SK-N-SH treated with all-trans-retinoic acid at 6 μM for 48 hours (cell line): Measurements from ENCODE around the gene KCP.
A peak's percentile ranks its signal among the peaks of the same experiment; 100 is the strongest.

Experiments
- ATAC-seq: fragments of 200-7000 bp; cut with Tn5 transposase; 3 replicates; pipeline ENCODE4 v1.9.1; 2020; ENCODE audit warnings: mild to moderate bottlenecking, moderate library complexity
- ARNTL ChIP-seq: fragments of 450-650 bp; formaldehyde crosslinking; IDR thresholded peaks from 2 replicates; pipeline ENCODE4 v1.5.0; 2020; ENCODE audit warnings: low read depth, mild to moderate bottlenecking, moderate library complexity, borderline replicate concordance
- BACH2 ChIP-seq: fragments of 250-450 bp; sonication (Bioruptor Pico); IDR thresholded peaks from 2 replicates; pipeline ENCODE4 v1.9.0; 2021; ENCODE audit warnings: mild to moderate bottlenecking, borderline replicate concordance
- CREB5 ChIP-seq: fragments of 250-450 bp; sonication (Bioruptor Pico); IDR thresholded peaks from 2 replicates; pipeline ENCODE4 v1.5.1; 2020; ENCODE audit warnings: low read depth, mild to moderate bottlenecking, moderate library complexity
- CSDC2 ChIP-seq: fragments of 250-450 bp; sonication (Bioruptor Pico); IDR thresholded peaks from 2 replicates; pipeline ENCODE4 v1.5.0; 2020; ENCODE audit warnings: mild to moderate bottlenecking, moderate library complexity
- CSRNP3 ChIP-seq: fragments of 250-450 bp; sonication (Bioruptor Pico); IDR thresholded peaks from 2 replicates; pipeline ENCODE4 v1.5.1; 2021; ENCODE audit warnings: mild to moderate bottlenecking, moderate library complexity
- ESRRG ChIP-seq: fragments of 250-450 bp; sonication (Bioruptor Pico); IDR thresholded peaks from 2 replicates; pipeline ENCODE4 v1.6.1; 2021; ENCODE audit warnings: mild to moderate bottlenecking
- GLIS3 ChIP-seq: fragments of 250-450 bp; sonication (Bioruptor Pico); IDR thresholded peaks from 2 replicates; pipeline ENCODE4 v1.5.0; 2020; ENCODE audit warnings: mild to moderate bottlenecking, moderate library complexity
- ISL1 ChIP-seq: fragments of 250-450 bp; sonication (Bioruptor Pico); IDR thresholded peaks from 2 replicates; pipeline ENCODE4 v2.1.2; 2022; ENCODE audit warnings: mild to moderate bottlenecking, moderate library complexity
- OSR1 ChIP-seq: fragments of 250-450 bp; sonication (Bioruptor Pico); IDR thresholded peaks from 2 replicates; pipeline ENCODE4 v1.8.0; 2022; ENCODE audit warnings: moderate library complexity, mild to moderate bottlenecking, inconsistent platforms
- PATZ1 ChIP-seq: fragments of 250-450 bp; sonication (Bioruptor Pico); IDR thresholded peaks from 2 replicates; pipeline ENCODE4 v1.8.0; 2020; ENCODE audit warnings: mild to moderate bottlenecking, moderate library complexity, borderline replicate concordance
- POU6F1 ChIP-seq: fragments of 250-450 bp; sonication (Bioruptor Pico); IDR thresholded peaks from 2 replicates; pipeline ENCODE4 v1.8.0; 2021; ENCODE audit warnings: low read depth, mild to moderate bottlenecking, moderate library complexity, borderline replicate concordance
- PPARA ChIP-seq: fragments of 250-450 bp; sonication (Bioruptor Pico); IDR thresholded peaks from 2 replicates; pipeline ENCODE4 v1.5.0; 2020; ENCODE audit warnings: mild to moderate bottlenecking, borderline replicate concordance
- RARB ChIP-seq: fragments of 250-450 bp; sonication (Bioruptor Pico); IDR thresholded peaks from 2 replicates; pipeline ENCODE4 v1.8.0; 2021; ENCODE audit warnings: mild to moderate bottlenecking, moderate library complexity
- SNAI2 ChIP-seq: fragments of 250-450 bp; sonication (Bioruptor Pico); IDR thresholded peaks from 2 replicates; pipeline ENCODE4 v1.5.0; 2020; ENCODE audit warnings: mild to moderate bottlenecking, moderate library complexity
- TCF4 ChIP-seq: fragments of 250-450 bp; sonication (Bioruptor Pico); IDR thresholded peaks from 2 replicates; pipeline ENCODE4 v1.8.0; 2021; ENCODE audit warnings: mild to moderate bottlenecking, moderate library complexity, borderline replicate concordance
- TOX ChIP-seq: fragments of 250-450 bp; sonication (Bioruptor Pico); IDR thresholded peaks from 2 replicates; pipeline ENCODE4 v1.8.0; 2021; ENCODE audit warnings: mild to moderate bottlenecking, moderate library complexity, borderline replicate concordance
- TSHZ2 ChIP-seq: fragments of 250-450 bp; sonication (Bioruptor Pico); IDR thresholded peaks from 2 replicates; pipeline ENCODE4 v1.5.0; 2020; ENCODE audit warnings: mild to moderate bottlenecking, moderate library complexity
- ZC3H10 ChIP-seq: fragments of 250-450 bp; sonication (Bioruptor Pico); IDR thresholded peaks from 2 replicates; pipeline ENCODE4 v1.5.1; 2021; ENCODE audit warnings: mild to moderate bottlenecking, moderate library complexity
- ZFP3 ChIP-seq: fragments of 250-450 bp; sonication (Bioruptor Pico); IDR thresholded peaks from 2 replicates; pipeline ENCODE4 v1.5.0; 2020; ENCODE audit warnings: mild to moderate bottlenecking, moderate library complexity
- ZNF565 ChIP-seq: fragments of 450-650 bp; formaldehyde crosslinking; conservative IDR thresholded peaks from 2 replicates; pipeline ENCODE4 v1.5.0; 2020; ENCODE audit warnings: low read depth, mild to moderate bottlenecking, moderate library complexity
- ZNF70 ChIP-seq: fragments of 450-650 bp; formaldehyde crosslinking; IDR thresholded peaks from 2 replicates; pipeline ENCODE4 v1.5.0; 2020; ENCODE audit warnings: mild to moderate bottlenecking, moderate library complexity
- ZNF8 ChIP-seq: fragments of 450-650 bp; formaldehyde crosslinking; IDR thresholded peaks from 2 replicates; pipeline ENCODE4 v1.5.0; 2020; ENCODE audit warnings: mild to moderate bottlenecking, moderate library complexity

Gene KCP

GRCh38 chr7:128891942-128892269 lies 18.6 kb downstream of the KCP start:
- TF ChIP-seq ZC3H10 (no peak), TOX (CRISPR knock-in tag) (no peak), POU6F1 (CRISPR knock-in tag) (no peak), CREB5 (CRISPR knock-in tag) (no peak), TSHZ2 (CRISPR knock-in tag) (no peak), PATZ1 (CRISPR knock-in tag) (no peak), ARNTL (CRISPR knock-in tag) (no peak), PPARA (CRISPR knock-in tag) (no peak), OSR1 (CRISPR knock-in tag) (no peak), ZNF70 (CRISPR knock-in tag) (no peak), ZNF8 (no peak), TCF4 (no peak), ZFP3 (CRISPR knock-in tag) (no peak), RARB (CRISPR knock-in tag) (no peak), CSDC2 (CRISPR knock-in tag) (no peak), CSRNP3 (CRISPR knock-in tag) (no peak), ZNF565 (CRISPR knock-in tag) (no peak), ESRRG (CRISPR knock-in tag) (no peak), GLIS3 (no peak), BACH2 (no peak)
- ATAC-seq = no peak

- peak; percentile 33 for ATAC-seq
- TF ChIP-seq TSHZ2 (CRISPR knock-in tag) (no peak), ZC3H10 (no peak), CSRNP3 (CRISPR knock-in tag) (no peak), ESRRG (CRISPR knock-in tag) (no peak), SNAI2 (no peak), CSDC2 (CRISPR knock-in tag) (no peak), ISL1 (CRISPR knock-in tag) (no peak), TOX (CRISPR knock-in tag) (no peak), ARNTL (CRISPR knock-in tag) (no peak), ZNF70 (CRISPR knock-in tag) (no peak), BACH2 (no peak), PATZ1 (CRISPR knock-in tag) (no peak), PPARA (CRISPR knock-in tag) (no peak)
Measured at GRCh38 chr7:128891110-128891941, 19.2 kb downstream of the KCP start.
